Ascending aorta (tissue), 2 donors: ENCODE results near the gene GPRC5A. TPM values are rescaled to one million over a fixed set of nuclear protein-coding genes. Genes with fewer than 3 reads are reported as not detected.
A peak's percentile ranks its signal among the peaks of the same experiment; 100 is the strongest.

Source experiments
- DNase-seq, 2 donors: peaks; one replicate each; pipeline ENCODE4 v3.0.0-alpha.2; 2019; ENCODE audit warnings: low spot score in 2 of 2
- H3K27ac ChIP-seq, 2 donors: fragments of 200-600 bp; sonication (generic); one replicate each; pipeline ENCODE4 v1.5.1; 2016 to 2017; ENCODE audit warnings: mild to moderate bottlenecking in 1 of 2
- H3K27me3 ChIP-seq: fragments of 200-600 bp; sonication (generic); one replicate; pipeline ENCODE4 v1.5.1; 2017
- H3K36me3 ChIP-seq, 2 donors: fragments of 200-600 bp; sonication (generic); one replicate each; pipeline ENCODE4 v1.5.1; 2016
- H3K4me1 ChIP-seq, 2 donors: fragments of 200-600 bp; sonication (generic); one replicate each; pipeline ENCODE4 v1.5.1; 2016 to 2017; ENCODE audit warnings: mild to moderate bottlenecking in 1 of 2
- H3K4me3 ChIP-seq, 2 donors: fragments of 200-600 bp; sonication (generic); one replicate each; pipeline ENCODE4 v1.5.1; 2016 to 2017; ENCODE audit warnings: mild to moderate bottlenecking in 1 of 2
- H3K9me3 ChIP-seq, 2 donors: fragments of 200-600 bp; sonication (generic); one replicate each; pipeline ENCODE4 v1.5.1; 2016
- CTCF ChIP-seq, 3 experiments: fragments of 200-600 bp in 2 of 3; fragments of 450-650 bp in 1 of 3; sonication (generic) in 2 of 3; IDR thresholded peaks; one replicate each; pipeline ENCODE4 v1.5.1; 2016 to 2019; ENCODE audit warnings: antibody characterized with exemption in 3 of 3, mild to moderate bottlenecking in 1 of 3, moderate library complexity in 1 of 3
- intact Hi-C: fragments of 100-400 bp; cut with DNase I; formaldehyde crosslinking; loops from one replicate; pipeline ENCODE4 v1.15.1; 2023
- total RNA-seq: library from RNA; depleted of rRNA; stranded (reverse); fragments of >200 nt; gene quantifications from one replicate; pipeline ENCODE4 v1.1.0, GENCODE V29; 2016

GPRC5A gene
- total RNA-seq, 1 donor from 2014 or later = 23.8 TPM

- TF ChIP-seq CTCF (IDR thresholded peaks at IDR 0.05) = no peak
- peaks cover 5 to 61% of the 10 kb centered on the region in 2 donors for H3K4me1 ChIP-seq
- no peaks in the 10 kb centered on the region for H3K36me3 ChIP-seq
- H3K9me3 ChIP-seq = no peaks in the 10 kb centered on the region
- peak overlapping the region in 1 of 2 donors; percentile 58 for H3K4me3 ChIP-seq
- H3K27me3 ChIP-seq = no peaks in the 10 kb centered on the region
- H3K27ac ChIP-seq = peak overlapping the region; percentile 93 to 96
- intact Hi-C loops = loop anchor here (5.0 to 10.0 kb wide), 2 partner anchors 296 to 1136 kb away; partner anchors contain the start of gene EMP1
- peak; percentile 71 to 91 for DNase-seq
Observed at GRCh38 chr12:12901158-12901791, 9.9 kb downstream of the GPRC5A start.

GRCh38 chr12:12902036-12902435 lies 10.7 kb downstream of the GPRC5A start:
- H3K4me1 ChIP-seq = peaks cover 5 to 55% of the 10 kb centered on the region in 2 donors
- peak overlapping the region; percentile 93 to 96 for H3K27ac ChIP-seq
- no peaks in the 10 kb centered on the region for H3K36me3 ChIP-seq
- TF ChIP-seq CTCF (IDR thresholded peaks at IDR 0.05) = no peak
- intact Hi-C loops = loop anchor here (5.0 to 10.0 kb wide), 2 partner anchors 295 to 1137 kb away; partner anchors contain the start of gene EMP1
- no peaks in the 10 kb centered on the region for H3K27me3 ChIP-seq
- peak overlapping the region in 1 of 2 donors; percentile 58 for H3K4me3 ChIP-seq
- no peaks in the 10 kb centered on the region for H3K9me3 ChIP-seq
- DNase-seq = no peak

GRCh38 chr12:12903642-12904609 lies 12.6 kb downstream of the GPRC5A start:
- intact Hi-C loops = loop anchor here (5.0 to 10.0 kb wide), 2 partner anchors 293 to 1139 kb away; partner anchors contain the start of gene EMP1
- H3K36me3 ChIP-seq = peaks cover 6 to 9% of the 10 kb centered on the region in 2 donors
- H3K4me1 ChIP-seq = peaks cover 3 to 47% of the 10 kb centered on the region in 2 donors
- no peaks in the 10 kb centered on the region for H3K9me3 ChIP-seq
- DNase-seq = no peak
- H3K4me3 ChIP-seq = peak overlapping the region in 1 of 2 donors; percentile 58
- no peaks in the 10 kb centered on the region for H3K27me3 ChIP-seq
- H3K27ac ChIP-seq = peak overlapping the region; percentile 93 to 96
- no peak for TF ChIP-seq CTCF (IDR thresholded peaks at IDR 0.05)

GRCh38 chr12:12907552-12907951 lies 16.2 kb downstream of the GPRC5A start:
- Histone ChIP-seq H3K4me1 (peaks cover 4 to 41% of the 10 kb centered on the region in 2 donors), H3K36me3 (peaks cover 17 to 18% of the 10 kb centered on the region in 2 donors), H3K4me3 (no peak overlapping the region), H3K27me3 (no peaks in the 10 kb centered on the region), H3K9me3 (no peaks in the 10 kb centered on the region), H3K27ac (peak overlapping the region in 1 of 2 donors; percentile 34)
- intact Hi-C loops = loop anchor here (10.0 kb wide), 1 partner anchor 1143 kb away; no protein-coding TSS in a partner anchor
- TF ChIP-seq CTCF (IDR thresholded peaks at IDR 0.05) = no peak
- no peak for DNase-seq

GRCh38 chr12:12908252-12908651 lies 16.9 kb downstream of the GPRC5A start:
- peaks cover 4 to 39% of the 10 kb centered on the region in 2 donors for H3K4me1 ChIP-seq
- intact Hi-C loops = loop anchor here (10.0 kb wide), 1 partner anchor 1143 kb away; no protein-coding TSS in a partner anchor
- peak in 1 of 2 donors; percentile 55 for DNase-seq
- H3K36me3 ChIP-seq = peaks cover 24 to 25% of the 10 kb centered on the region in 2 donors
- no peaks in the 10 kb centered on the region for H3K27me3 ChIP-seq
- peak overlapping the region in 1 of 2 donors; percentile 64 for H3K27ac ChIP-seq
- TF ChIP-seq CTCF (IDR thresholded peaks at IDR 0.05) = no peak
- H3K9me3 ChIP-seq = no peaks in the 10 kb centered on the region
- no peak overlapping the region for H3K4me3 ChIP-seq
